Hematopoietic multipotent progenitor cell treated with erythropoietin and hydrocortisone succinate and interleukin-3 and kit ligand, for 4 days (in vitro differentiated cells): ENCODE data around the gene ELMOD1.

ENCODE experiments used
- DNase-seq: peaks from one replicate; pipeline ENCODE4 v3.0.0-alpha.2; 2015

The ELMOD1 gene

GRCh38 chr11:107691000-107691750 lies 100.2 kb downstream of the ELMOD1 start:
- DNase-seq, result no peak

- DNase-seq, result no peak
Measured at GRCh38 chr11:107695446-107695845, 104.5 kb downstream of the ELMOD1 start.

- DNase-seq, result no peak
Measured at GRCh38 chr11:107696140-107696539, 105.2 kb downstream of the ELMOD1 start.

- no peak for DNase-seq
Measured at GRCh38 chr11:107697291-107697690, 106.3 kb downstream of the ELMOD1 start.

GRCh38 chr11:107699371-107700285 lies 108.7 kb downstream of the ELMOD1 start:
- DNase-seq, result no peak

GRCh38 chr11:107702109-107702660 lies 111.2 kb downstream of the ELMOD1 start:
- DNase-seq, result no peak

- DNase-seq, result no peak
Measured at GRCh38 chr11:107702723-107703122, 111.8 kb downstream of the ELMOD1 start.

- DNase-seq, result no peak
Measured at GRCh38 chr11:107704451-107704850, 113.5 kb downstream of the ELMOD1 start.

GRCh38 chr11:107705027-107705426 lies 114.1 kb downstream of the ELMOD1 start:
- DNase-seq, result no peak

- no peak for DNase-seq
Measured at GRCh38 chr11:107706531-107706930, 115.6 kb downstream of the ELMOD1 start.

- no peak for DNase-seq
Measured at GRCh38 chr11:107707215-107707671, 116.3 kb downstream of the ELMOD1 start.

GRCh38 chr11:107707807-107708206 lies 116.9 kb downstream of the ELMOD1 start:
- no peak for DNase-seq

- DNase-seq, result no peak
Measured at GRCh38 chr11:107708792-107709191, 117.8 kb downstream of the ELMOD1 start.

- no peak for DNase-seq
Measured at GRCh38 chr11:107710301-107710700, 119.4 kb downstream of the ELMOD1 start.

- no peak for DNase-seq
Measured at GRCh38 chr11:107711861-107712755, 121.2 kb downstream of the ELMOD1 start, which contains the start of gene SLN. Gene SLN (minus strand): TSS chr11:107712056.

GRCh38 chr11:107713009-107713408 lies 122.1 kb downstream of the ELMOD1 start:
- DNase-seq, result peak; percentile 2
